DND-41 (cell line): ENCODE measurements around the gene GSC.
"Not testable (repeated sequence)": the region's sequence is repeated elsewhere in the genome, so short reads cannot be mapped to it uniquely, and the experiment has no call there.

Source experiments
- ATAC-seq: fragments of 200-7000 bp; cut with Tn5 transposase; 3 replicates; pipeline ENCODE4 v1.9.1; 2021; ENCODE audit warnings: low read depth; ENCODE audit not compliant: insufficient read depth
- DNase-seq: peaks from one replicate; pipeline ENCODE4 v3.0.0-alpha.2; 2020
- H2AFZ ChIP-seq: 2 replicates; pipeline ENCODE4 v1.6.0; 2012; ENCODE audit warnings: low read depth, low read length
- H3K27ac ChIP-seq: 2 replicates; pipeline ENCODE4 v1.5.1; 2012; ENCODE audit warnings: low read length, inconsistent platforms
- H3K27me3 ChIP-seq: fragments of 200-600 bp; sonication (generic); 2 replicates; pipeline ENCODE4 v1.6.0; 2012; ENCODE audit warnings: low read length, mild to moderate bottlenecking, inconsistent platforms; ENCODE audit not compliant: insufficient read depth, poor library complexity
- H3K36me3 ChIP-seq: 2 replicates; pipeline ENCODE4 v1.5.1; 2012; ENCODE audit warnings: low read length, inconsistent platforms; ENCODE audit not compliant: insufficient read depth
- H3K4me1 ChIP-seq: 2 replicates; pipeline ENCODE4 v1.5.1; 2012; ENCODE audit warnings: mild to moderate bottlenecking, low read length; ENCODE audit not compliant: insufficient read depth
- H3K4me2 ChIP-seq: 2 replicates; pipeline ENCODE4 v1.6.0; 2012; ENCODE audit warnings: mild to moderate bottlenecking, moderate library complexity, low read length, inconsistent platforms; ENCODE audit not compliant: insufficient read depth
- H3K4me3 ChIP-seq, 2 experiments: fragments of 200-600 bp in 1 of 2; shearing (Covaris generic) in 1 of 2; 2 replicates each; pipeline ENCODE4 v1.5.1; 2012 to 2016; ENCODE audit warnings: inconsistent platforms in 2 of 2, low read length in 2 of 2, mild to moderate bottlenecking in 2 of 2, low read depth in 1 of 2, moderate library complexity in 1 of 2
- H3K79me2 ChIP-seq: 2 replicates; pipeline ENCODE4 v1.6.0; 2012; ENCODE audit warnings: low read length, inconsistent platforms; ENCODE audit not compliant: insufficient read depth
- H3K9ac ChIP-seq: 2 replicates; pipeline ENCODE4 v1.6.0; 2012; ENCODE audit warnings: low read depth, mild to moderate bottlenecking, inconsistent platforms, low read length, moderate library complexity
- H3K9me3 ChIP-seq: 2 replicates; pipeline ENCODE4 v1.5.1; 2012; ENCODE audit warnings: low read length, moderate library complexity, mild to moderate bottlenecking, inconsistent platforms; ENCODE audit not compliant: insufficient read depth, severe bottlenecking
- H4K20me1 ChIP-seq: 2 replicates; pipeline ENCODE4 v1.6.0; 2012; ENCODE audit warnings: low read length; ENCODE audit not compliant: insufficient read depth
- CTCF ChIP-seq: IDR thresholded peaks from 2 replicates; pipeline ENCODE4 v1.5.1; 2012; ENCODE audit warnings: borderline replicate concordance, low read length, moderate library complexity, mild to moderate bottlenecking; ENCODE audit not compliant: poor library complexity, severe bottlenecking; ENCODE audit errors: extremely low read depth
- EZH2 ChIP-seq: IDR thresholded peaks from 3 replicates; pipeline ENCODE4 v1.6.1; 2012; ENCODE audit warnings: borderline replicate concordance, low read depth, mild to moderate bottlenecking, moderate library complexity, low read length, inconsistent platforms; ENCODE audit not compliant: severe bottlenecking

GSC gene

DNA sequence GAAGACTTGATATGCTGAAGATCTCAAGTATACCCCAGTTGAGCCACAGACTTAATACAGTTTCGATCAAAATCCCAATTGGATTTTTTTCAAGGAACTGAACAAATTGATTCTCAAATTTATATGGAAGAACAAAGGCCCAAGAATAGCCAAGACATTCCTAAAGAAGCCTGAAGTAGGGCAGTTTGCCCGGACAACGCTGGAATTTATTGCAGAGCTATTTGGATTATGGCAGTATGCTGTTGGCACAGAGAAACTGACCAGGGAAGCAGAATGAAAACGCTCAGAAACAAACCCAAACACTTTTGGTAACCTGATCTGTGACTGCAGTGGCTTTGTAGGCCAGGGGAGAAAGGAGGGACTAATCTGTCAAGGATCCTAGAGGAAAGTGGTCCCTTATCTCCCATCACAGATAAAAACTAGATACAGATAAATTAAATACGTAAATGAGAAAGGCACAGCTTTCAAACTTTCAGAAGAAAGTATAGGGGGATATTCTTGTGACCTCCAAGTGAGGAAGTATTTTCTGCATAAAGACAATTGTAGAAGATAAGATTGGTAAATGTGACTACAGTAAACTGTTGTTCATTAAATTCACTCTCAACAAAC lies 35.9 kb upstream of the GSC start:
- no peak for TF ChIP-seq CTCF
- no peak for TF ChIP-seq EZH2
- no peaks in the 10 kb centered on the region for H3K27me3 ChIP-seq
- H3K9ac ChIP-seq = no peak overlapping the region
- H3K4me1 ChIP-seq = no peaks in the 10 kb centered on the region
- no peaks in the 10 kb centered on the region for H3K9me3 ChIP-seq
- no peak overlapping the region for H3K4me2 ChIP-seq
- DNase-seq = no peak
- no peaks in the 10 kb centered on the region for H3K36me3 ChIP-seq
- no peak overlapping the region for H3K4me3 ChIP-seq
- no peak overlapping the region for H3K27ac ChIP-seq
- no peaks in the 10 kb centered on the region for H3K79me2 ChIP-seq
- ATAC-seq = no peak
- no peaks in the 10 kb centered on the region for H4K20me1 ChIP-seq
- no peak overlapping the region for H2AFZ ChIP-seq

DNA sequence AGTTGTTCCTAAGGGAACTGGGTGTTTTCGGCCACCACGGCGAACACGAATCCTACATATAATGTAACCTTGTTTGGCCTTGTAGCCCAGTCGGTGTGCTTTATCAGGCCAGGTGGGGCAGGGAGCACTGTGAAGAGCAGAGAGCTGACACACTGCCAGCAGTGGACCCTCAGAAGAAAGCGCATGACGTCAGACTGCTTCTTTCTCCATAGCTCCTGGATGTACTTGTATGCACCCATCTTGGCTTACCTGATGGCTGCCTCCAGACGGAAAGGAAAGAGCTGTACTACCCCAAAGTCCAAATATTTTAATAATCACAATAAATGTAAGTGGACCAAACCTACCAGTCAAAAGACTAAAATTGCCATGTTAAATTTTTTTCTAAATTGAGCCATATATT lies 31.3 kb upstream of the GSC start:
- no peak for DNase-seq
- Histone ChIP-seq H4K20me1 (no peaks in the 10 kb centered on the region), H3K4me2 (no peak overlapping the region), H3K27me3 (no peaks in the 10 kb centered on the region), H3K36me3 (no peaks in the 10 kb centered on the region), H3K9me3 (no peaks in the 10 kb centered on the region), H3K79me2 (no peaks in the 10 kb centered on the region), H3K4me3 (no peak overlapping the region), H3K4me1 (no peaks in the 10 kb centered on the region), H2AFZ (no peak overlapping the region), H3K9ac (no peak overlapping the region), H3K27ac (no peak overlapping the region)
- TF ChIP-seq EZH2 (no peak), CTCF (no peak)
- ATAC-seq = no peak

DNA sequence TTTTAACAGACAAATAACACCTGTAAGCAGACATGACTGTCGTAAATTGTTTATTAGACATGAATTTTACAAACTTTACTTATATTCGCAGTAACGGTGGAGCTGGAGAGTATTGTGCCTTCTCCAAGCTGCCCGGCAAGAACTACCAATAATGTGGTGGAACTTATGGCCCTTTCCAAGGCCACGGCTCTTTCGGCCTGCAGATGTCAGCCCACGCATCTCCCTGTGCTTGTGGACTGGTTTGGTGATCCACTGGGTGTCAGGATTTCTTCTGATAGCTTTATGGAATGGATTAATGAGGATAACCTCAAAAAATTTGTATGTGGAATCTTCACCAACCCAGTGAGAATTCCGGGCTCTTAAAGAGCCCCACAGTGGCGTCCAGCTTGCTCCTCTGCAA lies 30.9 kb upstream of the GSC start:
- H3K9me3 ChIP-seq, H3K4me3 ChIP-seq, ATAC-seq, H3K79me2 ChIP-seq, H3K27me3 ChIP-seq, H4K20me1 ChIP-seq, H2AFZ ChIP-seq, H3K4me1 ChIP-seq, H3K36me3 ChIP-seq, H3K4me2 ChIP-seq, DNase-seq, H3K27ac ChIP-seq, H3K9ac ChIP-seq: not testable (repeated sequence)

DNA sequence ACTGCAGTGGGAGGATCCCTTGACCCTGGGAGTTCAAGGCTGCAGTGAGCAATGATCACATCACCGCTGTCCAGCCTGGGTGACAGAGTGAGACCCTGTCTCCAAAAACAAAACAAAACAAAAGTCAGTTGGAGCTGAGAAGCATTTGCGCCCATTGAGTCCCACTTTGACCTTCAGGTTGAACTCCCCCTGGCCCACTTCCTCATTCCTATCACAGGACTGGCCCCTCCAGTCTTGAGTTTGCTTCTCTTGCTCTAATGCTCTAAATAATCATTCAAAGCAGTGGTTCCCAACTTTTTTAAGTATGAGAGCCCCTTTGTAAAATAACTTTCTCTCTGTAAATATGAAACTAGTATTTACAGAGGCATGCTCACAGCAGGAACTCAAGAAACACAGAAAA lies 28.0 kb upstream of the GSC start:
- Histone ChIP-seq H3K4me1 (no peaks in the 10 kb centered on the region), H3K9me3 (no peaks in the 10 kb centered on the region), H4K20me1 (no peaks in the 10 kb centered on the region), H3K27me3 (no peaks in the 10 kb centered on the region), H3K4me2 (no peak overlapping the region), H3K4me3 (no peak overlapping the region), H3K9ac (no peak overlapping the region), H3K79me2 (no peaks in the 10 kb centered on the region), H2AFZ (no peak overlapping the region), H3K27ac (no peak overlapping the region), H3K36me3 (no peaks in the 10 kb centered on the region)
- no peak for TF ChIP-seq EZH2
- TF ChIP-seq CTCF = no peak
- no peak for ATAC-seq
- DNase-seq = no peak
